Amniotic stem cell (primary cell): ENCODE data around the gene WASF3.
"Not testable (repeated sequence)": the region's sequence is repeated elsewhere in the genome, so short reads cannot be mapped to it uniquely, and the experiment has no call there.

Experiments used
- DNase-seq: peaks from one replicate; lab custom pipeline; 2025; lab: John Stamatoyannopoulos, UW

WASF3 gene

GRCh38 chr13:26716984-26717383 is 159.5 kb downstream of the WASF3 start:
- DNase-seq, result no peak

DNA sequence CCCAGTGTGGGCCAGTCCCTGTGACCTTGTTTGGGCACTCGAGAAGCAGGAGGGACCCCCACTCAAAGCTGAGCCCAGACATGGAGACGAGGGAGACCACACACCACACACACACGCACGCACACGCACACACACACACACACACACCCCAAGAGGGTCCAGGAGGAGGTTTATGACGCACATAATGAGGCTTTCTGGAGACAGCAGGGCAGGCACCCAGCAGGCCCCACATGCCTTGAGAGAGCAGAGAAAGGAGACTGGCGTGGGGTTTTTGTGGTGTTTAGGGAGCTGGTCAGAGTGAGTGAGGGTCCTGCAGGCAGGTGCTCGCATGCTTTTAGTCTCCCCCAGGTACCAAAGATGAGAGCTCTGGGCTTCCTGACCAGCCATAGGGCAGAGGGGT is 160.7 kb downstream of the WASF3 start:
- DNase-seq, result no peak

DNA sequence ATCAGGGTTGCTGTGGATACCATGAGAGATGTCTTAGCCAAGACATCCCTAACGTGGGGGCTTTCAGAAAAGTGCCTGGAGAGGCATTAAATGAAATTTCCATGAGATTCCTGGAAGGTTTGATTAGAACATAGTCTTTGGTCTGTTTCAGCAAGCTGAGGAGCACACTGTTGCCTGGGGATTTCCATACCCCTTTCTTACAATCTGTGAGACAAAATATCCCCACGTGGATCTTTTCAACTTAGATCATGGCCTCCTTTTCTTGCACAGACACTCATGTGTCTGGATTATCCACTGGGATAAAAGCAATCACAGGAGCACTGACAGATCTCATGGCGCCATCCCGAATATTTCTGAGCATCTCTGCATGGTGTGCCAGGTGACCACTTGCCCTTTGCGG is 161.4 kb downstream of the WASF3 start:
- no peak for DNase-seq

GRCh38 chr13:26719356-26719945 is 162.0 kb downstream of the WASF3 start:
- no peak for DNase-seq

GRCh38 chr13:26721251-26722121 is 164.0 kb downstream of the WASF3 start:
- no peak for DNase-seq

- no peak for DNase-seq
These were observed 164.8 kb downstream of the WASF3 start for GRCh38 chr13:26722321-26722720.

DNA sequence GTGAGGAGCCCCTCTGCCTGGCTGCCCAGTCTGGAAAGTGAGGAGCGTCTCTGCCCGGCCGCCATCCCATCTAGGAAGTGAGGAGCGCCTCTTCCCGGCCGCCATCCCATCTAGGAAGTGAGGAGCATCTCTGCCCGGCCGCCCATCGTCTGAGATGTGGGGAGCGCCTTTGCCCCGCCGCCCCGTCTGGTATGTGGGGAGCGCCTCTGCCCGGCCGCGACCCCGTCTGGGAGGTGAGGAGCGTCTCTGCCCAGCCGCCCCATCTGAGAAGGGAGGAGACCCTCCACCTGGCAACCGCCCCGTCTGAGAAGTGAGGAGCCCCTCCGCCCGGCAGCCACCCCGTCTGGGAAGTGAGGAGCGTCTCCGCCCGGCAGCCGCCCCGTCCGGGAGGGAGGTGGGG is 166.1 kb downstream of the WASF3 start:
- DNase-seq, result not testable (repeated sequence)

GRCh38 chr13:26726684-26727083 is 169.2 kb downstream of the WASF3 start:
- DNase-seq, result no peak

- no peak for DNase-seq
These were observed 169.6 kb downstream of the WASF3 start for GRCh38 chr13:26727122-26727521.

DNA sequence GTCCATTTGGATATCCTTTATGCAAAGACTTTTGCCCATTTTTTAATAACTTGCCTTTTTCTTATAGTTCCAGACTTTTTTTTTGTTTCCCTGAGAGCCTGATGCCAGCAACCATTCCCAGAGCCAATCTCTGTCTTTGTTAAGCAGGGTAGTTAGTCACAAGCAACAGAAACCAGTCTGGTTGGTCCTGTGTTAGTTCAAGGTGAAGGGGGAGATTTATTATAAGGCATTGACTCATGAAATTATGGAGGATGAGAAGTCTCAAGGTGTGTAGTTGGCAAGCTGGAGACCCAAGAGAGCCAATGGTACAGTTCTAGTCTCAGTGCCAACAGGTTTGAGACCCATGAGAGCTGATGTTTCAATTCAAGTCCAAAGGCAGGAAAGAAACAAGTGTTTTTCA is 170.2 kb downstream of the WASF3 start:
- no peak for DNase-seq

- no peak for DNase-seq
These were observed 178.2 kb downstream of the WASF3 start for GRCh38 chr13:26735677-26736076.
